PC-3 (cell line): Measurements from ENCODE around the gene RABGAP1. TPM values are rescaled to one million over a fixed set of nuclear protein-coding genes. Genes with fewer than 3 reads are reported as not detected.

Source experiments
- ATAC-seq: fragments of 200-7000 bp; cut with Tn5 transposase; 2 replicates; pipeline ENCODE4 v1.9.1; 2020; ENCODE audit warnings: mild to moderate bottlenecking, moderate library complexity
- BruUV-seq: library from RNA; stranded (reverse); fragments of 400-500 nt; replicated peaks from 2 replicates; lab custom pipeline; 2021; lab: Mats Ljungman, UMichigan
- CTCF ChIA-PET: fragments of 300-600 bp; sonication (Branson Sonifier 250); formaldehyde crosslinking; loops from one replicate; lab custom pipeline; 2022; ENCODE audit warnings: antibody characterized with exemption; lab: Charles Lee
- POLR2A ChIA-PET: fragments of 300-600 bp; sonication (Branson Sonifier 250); formaldehyde crosslinking; loops from one replicate; lab custom pipeline; 2022; ENCODE audit warnings: antibody characterized with exemption; ENCODE audit not compliant: unreplicated experiment; lab: Charles Lee
- DNase-seq: peaks from one replicate; pipeline ENCODE4 v3.0.0-alpha.2; 2015
- H2AFZ ChIP-seq: fragments of 300-600 bp; sonication (generic); 2 replicates; pipeline ENCODE4 v1.6.0; 2016; ENCODE audit warnings: antibody characterized with exemption, low read length
- H3F3A ChIP-seq: fragments of 300-600 bp; sonication (generic); one replicate; pipeline ENCODE4 v1.6.0; 2017; ENCODE audit warnings: antibody characterized with exemption, low read length, control low read depth, mild to moderate bottlenecking; ENCODE audit not compliant: unreplicated experiment
- H3K27ac ChIP-seq: fragments of 300-600 bp; sonication (generic); 2 replicates; pipeline ENCODE4 v1.5.1; 2016; ENCODE audit warnings: mild to moderate bottlenecking, low read length
- H3K27me3 ChIP-seq: fragments of 300-600 bp; sonication (generic); 2 replicates; pipeline ENCODE4 v1.6.1; 2016; ENCODE audit warnings: low read length, mixed read lengths
- H3K36me3 ChIP-seq: fragments of 300-600 bp; sonication (generic); 2 replicates; pipeline ENCODE4 v1.6.1; 2016; ENCODE audit warnings: low read depth, mixed run types, low read length, mixed read lengths
- H3K4me1 ChIP-seq: fragments of 300-600 bp; sonication (generic); 2 replicates; pipeline ENCODE4 v1.5.1; 2016; ENCODE audit warnings: low read length; ENCODE audit not compliant: insufficient read depth
- H3K4me2 ChIP-seq: fragments of 300-600 bp; sonication (generic); 2 replicates; pipeline ENCODE4 v1.6.0; 2016; ENCODE audit warnings: low read length
- H3K4me3 ChIP-seq: fragments of 300-600 bp; sonication (generic); 2 replicates; pipeline ENCODE4 v1.5.1; 2016; ENCODE audit warnings: mild to moderate bottlenecking, low read length, mixed read lengths
- H3K79me2 ChIP-seq: fragments of 300-600 bp; sonication (generic); 2 replicates; pipeline ENCODE4 v1.6.1; 2017; ENCODE audit warnings: low read length, mixed read lengths
- H3K9ac ChIP-seq: fragments of 300-600 bp; sonication (generic); 2 replicates; pipeline ENCODE4 v1.6.0; 2016; ENCODE audit warnings: mild to moderate bottlenecking, low read length
- H3K9me2 ChIP-seq: fragments of 300-600 bp; sonication (generic); replicated peaks from 2 replicates; pipeline ENCODE4 v1.6.1; 2016; ENCODE audit warnings: mixed run types, low read length, mixed read lengths
- H3K9me3 ChIP-seq: fragments of 300-600 bp; sonication (generic); 2 replicates; pipeline ENCODE4 v1.6.1; 2016; ENCODE audit warnings: low read length, mixed read lengths
- H4K20me1 ChIP-seq: fragments of 300-600 bp; sonication (generic); 2 replicates; pipeline ENCODE4 v1.6.1; 2016; ENCODE audit warnings: low read length, mixed read lengths
- CTCF ChIP-seq: fragments of 300-600 bp; sonication (generic); conservative IDR thresholded peaks from 2 replicates; pipeline ENCODE4 v1.5.1; 2017; ENCODE audit warnings: antibody characterized with exemption, low read depth, mild to moderate bottlenecking, low read length
- EZH2 ChIP-seq: fragments of 300-600 bp; sonication (generic); IDR thresholded peaks from one replicate; pipeline ENCODE4 v1.6.1; 2017; ENCODE audit warnings: antibody characterized with exemption, mild to moderate bottlenecking, low read length; ENCODE audit not compliant: unreplicated experiment
- EZH2phosphoT487 ChIP-seq: fragments of 300-600 bp; sonication (generic); IDR thresholded peaks from 2 replicates; pipeline ENCODE4 v1.6.1; 2018; ENCODE audit warnings: mild to moderate bottlenecking, antibody characterized with exemption, low read length, borderline replicate concordance
- intact Hi-C: fragments of 100-400 bp; cut with micrococcal nuclease; formaldehyde crosslinking; loops from 2 replicates; pipeline ENCODE4 v1.9.0; 2023
- total RNA-seq: library from RNA; depleted of rRNA; stranded (reverse); fragments of >200 nt; gene quantifications from 2 replicates; pipeline ENCODE4 v1.2.3, GENCODE V29; 2014

RABGAP1 gene
- total RNA-seq, 1 experiment from 2014 or later = 16.5 TPM

DNA sequence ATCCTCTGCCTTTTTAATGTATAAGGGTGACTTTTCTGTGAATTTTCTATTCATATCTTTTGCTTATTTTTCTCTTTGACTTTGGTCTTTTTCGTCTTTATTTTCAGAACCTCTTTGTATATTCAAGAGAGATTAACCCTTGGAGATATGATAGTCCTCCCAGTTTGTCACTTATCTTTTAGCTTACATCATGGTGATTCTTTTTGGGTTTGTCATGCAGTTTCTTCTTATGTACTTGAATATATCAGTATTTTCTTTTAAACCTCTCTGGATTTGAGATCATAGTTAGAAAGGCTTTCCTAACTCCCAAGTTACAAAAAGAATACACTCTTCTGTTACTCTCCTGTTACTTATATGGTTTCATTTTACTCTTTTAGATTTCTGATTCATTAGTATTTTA is 65.1 kb downstream of the RABGAP1 start:
- ATAC-seq = no peak
- Histone ChIP-seq H3K9ac (no peak overlapping the region), H3K4me3 (no peak overlapping the region), H2AFZ (no peak overlapping the region), H3K27ac (no peak overlapping the region), H3K9me2 (no peaks in the 10 kb centered on the region), H3K4me1 (no peaks in the 10 kb centered on the region), H3K4me2 (no peak overlapping the region), H3K36me3 (peaks cover 4% of the 10 kb centered on the region; the same call in 1 of the 2 replicates), H3F3A (no peaks in the 10 kb centered on the region), H3K9me3 (no peaks in the 10 kb centered on the region), H3K27me3 (no peaks in the 10 kb centered on the region), H3K79me2 (no peaks in the 10 kb centered on the region), H4K20me1 (no peaks in the 10 kb centered on the region)
- intact Hi-C loops = no loop called here
- DNase-seq = no peak
- TF ChIP-seq EZH2phosphoT487 (no peak), EZH2 (no peak), CTCF (no peak)
- ChIA-PET CTCF (no interaction called here), POLR2A (no interaction called here)
- no TSS peak for BruUV-seq

DNA sequence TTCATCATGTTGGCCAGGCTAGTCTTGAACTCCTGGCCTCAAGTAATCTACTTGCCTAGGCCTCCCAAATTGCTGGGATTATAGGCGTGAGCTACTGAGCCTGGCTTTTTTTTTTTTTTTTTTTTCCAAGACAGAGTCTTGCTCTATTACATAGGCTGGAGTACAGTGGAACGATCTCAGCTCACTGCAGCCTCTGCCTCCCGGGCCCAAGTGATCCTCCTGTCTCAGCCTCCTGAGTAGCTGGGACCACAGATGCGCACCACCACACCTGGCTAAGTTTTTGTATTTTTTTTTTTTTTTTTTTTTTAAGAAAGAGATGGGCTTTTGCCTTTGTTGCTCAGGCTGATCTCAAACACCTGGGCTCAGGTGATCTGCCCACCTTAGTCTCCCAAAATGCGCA is 66.4 kb downstream of the RABGAP1 start:
- DNase-seq = no peak
- ChIA-PET CTCF (no interaction called here), POLR2A (no interaction called here)
- Histone ChIP-seq H3K4me2 (no peak overlapping the region), H3K4me3 (no peak overlapping the region), H3K9ac (no peak overlapping the region), H3K27ac (no peak overlapping the region), H3K4me1 (no peaks in the 10 kb centered on the region), H3K36me3 (peaks cover 5% of the 10 kb centered on the region; the same call in 1 of the 2 replicates), H3K79me2 (no peaks in the 10 kb centered on the region), H3F3A (no peaks in the 10 kb centered on the region), H2AFZ (no peak overlapping the region), H3K27me3 (no peaks in the 10 kb centered on the region), H4K20me1 (no peaks in the 10 kb centered on the region), H3K9me3 (no peaks in the 10 kb centered on the region), H3K9me2 (no peaks in the 10 kb centered on the region)
- ATAC-seq = no peak
- intact Hi-C loops = no loop called here
- TF ChIP-seq CTCF = no peak
- TF ChIP-seq EZH2 = no peak
- no peak for TF ChIP-seq EZH2phosphoT487
- BruUV-seq = no TSS peak

- ChIA-PET POLR2A (no interaction called here), CTCF (no interaction called here)
- Histone ChIP-seq H3K4me1 (no peaks in the 10 kb centered on the region), H3F3A (no peaks in the 10 kb centered on the region), H3K9me3 (no peaks in the 10 kb centered on the region), H3K79me2 (no peaks in the 10 kb centered on the region), H2AFZ (no peak overlapping the region), H3K27me3 (no peaks in the 10 kb centered on the region), H3K4me3 (no peak overlapping the region), H3K9ac (no peak overlapping the region), H4K20me1 (no peaks in the 10 kb centered on the region), H3K36me3 (peaks cover 9% of the 10 kb centered on the region), H3K27ac (no peak overlapping the region), H3K4me2 (no peak overlapping the region), H3K9me2 (no peaks in the 10 kb centered on the region)
- TF ChIP-seq EZH2 (no peak), EZH2phosphoT487 (no peak), CTCF (no peak)
- no TSS peak for BruUV-seq
- intact Hi-C loops = no loop called here
- DNase-seq = no peak
- ATAC-seq = no peak
Measured at GRCh38 chr9:123008909-123009308, 68.1 kb downstream of the RABGAP1 start.
